HL-60/S4 (cell line): ENCODE data around the gene FARP2.
"Not testable (repeated sequence)": the region's sequence is repeated elsewhere in the genome, so short reads cannot be mapped to it uniquely, and the experiment has no call there.

ENCODE experiments used
- in situ Hi-C: fragments of 300-500 bp; cut with MboI; formaldehyde crosslinking; loops from 2 replicates; pipeline ENCODE4 v1.14.3; 2022; ENCODE audit warnings: low sequenced_read_pairs

Gene FARP2

GRCh38 chr2:241514986-241515737, 159.1 kb downstream of the FARP2 start:
- in situ Hi-C loops: no loop called here

- in situ Hi-C loops: no loop called here
Measured at GRCh38 chr2:241516520-241516965, 160.5 kb downstream of the FARP2 start.

- in situ Hi-C loops: no loop called here
Measured at GRCh38 chr2:241517297-241517696, 161.2 kb downstream of the FARP2 start.

GRCh38 chr2:241519669-241520068, 163.6 kb downstream of the FARP2 start:
- in situ Hi-C loops: no loop called here

GRCh38 chr2:241522477-241522876, 166.4 kb downstream of the FARP2 start:
- in situ Hi-C loops: no loop called here

- in situ Hi-C loops: not testable (repeated sequence)
Measured at GRCh38 chr2:241525818-241526780, 170.0 kb downstream of the FARP2 start.

- in situ Hi-C loops: no loop called here
Measured at GRCh38 chr2:241530571-241530970, 174.5 kb downstream of the FARP2 start.

GRCh38 chr2:241531161-241531722, 175.2 kb downstream of the FARP2 start:
- in situ Hi-C loops: no loop called here

GRCh38 chr2:241532168-241532567, 176.1 kb downstream of the FARP2 start:
- in situ Hi-C loops: no loop called here

- in situ Hi-C loops: no loop called here
Measured at GRCh38 chr2:241532733-241533601, 176.9 kb downstream of the FARP2 start.

- in situ Hi-C loops: no loop called here
Measured at GRCh38 chr2:241534293-241534692, 178.2 kb downstream of the FARP2 start.

GRCh38 chr2:241534701-241535375, 178.8 kb downstream of the FARP2 start:
- in situ Hi-C loops: no loop called here

GRCh38 chr2:241535871-241536655, 180.0 kb downstream of the FARP2 start:
- in situ Hi-C loops: no loop called here

- in situ Hi-C loops: no loop called here
Measured at GRCh38 chr2:241538838-241539615, 182.9 kb downstream of the FARP2 start.

GRCh38 chr2:241539616-241540374, 183.7 kb downstream of the FARP2 start:
- in situ Hi-C loops: no loop called here

GRCh38 chr2:241540401-241540770, 184.3 kb downstream of the FARP2 start:
- in situ Hi-C loops: no loop called here

GRCh38 chr2:241540771-241541561, 184.9 kb downstream of the FARP2 start:
- in situ Hi-C loops: no loop called here
